CD4-positive, CD25-positive, alpha-beta regulatory T cell (primary cell): ENCODE data around the gene PRKD1. TPM values are rescaled to one million over a fixed set of nuclear protein-coding genes. Genes with fewer than 3 reads are reported as not detected.
"Not testable (repeated sequence)": the region's sequence is repeated elsewhere in the genome, so short reads cannot be mapped to it uniquely, and the experiment has no call there.

Experiments used
- ATAC-seq, 2 donors: fragments of 150-1000 bp; cut with Tn5 transposase; one replicate each; pipeline ENCODE4 v1.10.0; 2021; ENCODE audit warnings: low read depth in 2 of 2, moderate number of reproducible peaks in 2 of 2, moderate library complexity in 1 of 2
- DNase-seq, 3 donors: peaks; one replicate each; pipeline versions ENCODE4 v3.0.0 to v3.0.0-alpha.2; 2012 to 2022; ENCODE audit warnings: mixed read lengths in 1 of 3
- H3K27ac ChIP-seq: one replicate; pipeline ENCODE4 v1.7.0; 2013; ENCODE audit warnings: mild to moderate bottlenecking, low read length; ENCODE audit not compliant: insufficient read depth, poor library complexity, severe bottlenecking
- H3K27me3 ChIP-seq: one replicate; pipeline ENCODE4 v1.7.0; 2013; ENCODE audit warnings: low read length; ENCODE audit not compliant: control insufficient read depth, insufficient read depth
- H3K36me3 ChIP-seq: one replicate; pipeline ENCODE4 v1.7.0; 2013; ENCODE audit warnings: mild to moderate bottlenecking, low read length, moderate library complexity; ENCODE audit not compliant: control insufficient read depth, insufficient read depth
- H3K4me1 ChIP-seq: 2 replicates; pipeline ENCODE4 v1.7.0; 2013; ENCODE audit warnings: mild to moderate bottlenecking, low read length; ENCODE audit not compliant: insufficient read depth, control insufficient read depth, poor library complexity, severe bottlenecking
- H3K4me3 ChIP-seq: one replicate; pipeline ENCODE4 v1.7.0; 2013; ENCODE audit warnings: low read depth, mild to moderate bottlenecking, low read length, moderate library complexity
- H3K9me3 ChIP-seq, 2 experiments: 1 replicate in 1 of 2; 2 replicates in 1 of 2; pipeline ENCODE4 v1.7.0; 2013; ENCODE audit warnings: low read length in 2 of 2, mild to moderate bottlenecking in 1 of 2, moderate library complexity in 1 of 2; ENCODE audit not compliant: control insufficient read depth in 2 of 2
- H3K27ac Mint-ChIP-seq, 3 donors: one replicate each; pipeline ENCODE4 v1.8.0; 2020 to 2022; ENCODE audit warnings: mild to moderate bottlenecking in 3 of 3, mixed read lengths in 3 of 3, moderate library complexity in 2 of 3
- H3K27me3 Mint-ChIP-seq: one replicate; pipeline ENCODE4 v1.8.0; 2022; ENCODE audit warnings: mild to moderate bottlenecking, mixed read lengths
- H3K36me3 Mint-ChIP-seq: one replicate; pipeline ENCODE4 v1.8.0; 2020; ENCODE audit warnings: mixed read lengths
- H3K4me1 Mint-ChIP-seq, 4 donors: one replicate each; pipeline ENCODE4 v1.8.0; 2020 to 2022; ENCODE audit warnings: mixed read lengths in 4 of 4, mild to moderate bottlenecking in 1 of 4
- H3K4me3 Mint-ChIP-seq, 4 donors: one replicate each; pipeline ENCODE4 v1.8.0; 2020 to 2022; ENCODE audit warnings: mild to moderate bottlenecking in 4 of 4, mixed read lengths in 4 of 4, moderate library complexity in 3 of 4
- H3K9me3 Mint-ChIP-seq, 7 donors: one replicate each; pipeline ENCODE4 v1.8.0; 2020 to 2022; ENCODE audit warnings: mixed read lengths in 7 of 7, mild to moderate bottlenecking in 3 of 7, moderate library complexity in 2 of 7
- polyA plus RNA-seq, 4 donors: library from polyadenylated mRNA; unstranded; fragments of 300-500 nt; fragmentation: Illumina TruSeq; gene quantifications; one replicate each; pipeline ENCODE4 v1.2.3, GENCODE V29; 2021
- total RNA-seq: library from RNA; stranded (reverse); gene quantifications from one replicate; pipeline ENCODE4 v1.2.3, GENCODE V29; 2022

The PRKD1 gene
- total and polyA plus RNA-seq, 5 donors from 2014 or later = not detected

DNA sequence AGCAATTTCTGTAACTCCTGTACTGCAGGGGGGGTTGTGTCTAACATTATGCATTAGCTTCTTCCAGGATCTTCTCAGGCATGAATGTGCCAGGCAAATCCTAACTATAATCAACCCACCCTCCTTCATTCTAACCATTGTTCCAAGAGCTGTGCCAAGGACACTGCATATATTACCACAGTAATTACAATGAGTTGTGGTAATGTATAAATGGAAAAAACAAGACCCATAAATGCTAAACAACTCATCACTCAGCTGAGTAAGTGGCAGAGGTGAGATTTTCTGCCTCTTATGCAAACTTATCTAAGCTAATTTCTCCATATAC, 80.6 kb downstream of the PRKD1 start:
- no peak overlapping the region for H3K27ac Mint-ChIP-seq
- Histone ChIP-seq H3K27me3 (no peaks in the 10 kb centered on the region), H3K4me1 (no peaks in the 10 kb centered on the region), H3K27ac (no peak overlapping the region), H3K4me3 (no peak overlapping the region), H3K9me3 (peaks cover 0 to 19% of the 10 kb centered on the region in 2 experiments), H3K36me3 (no peaks in the 10 kb centered on the region)
- H3K4me3 Mint-ChIP-seq = no peak overlapping the region
- DNase-seq = no peak
- H3K36me3 Mint-ChIP-seq = no peaks in the 10 kb centered on the region
- no peaks in the 10 kb centered on the region for H3K27me3 Mint-ChIP-seq
- no peak for ATAC-seq
- H3K9me3 Mint-ChIP-seq = peaks cover 0 to 53% (median 17%) of the 10 kb centered on the region in 7 donors
- no peaks in the 10 kb centered on the region for H3K4me1 Mint-ChIP-seq

- no peak overlapping the region for H3K4me3 ChIP-seq
- DNase-seq (no peak), ATAC-seq (no peak)
- H3K27me3 ChIP-seq = no peaks in the 10 kb centered on the region
- peaks cover 0 to 19% of the 10 kb centered on the region in 2 experiments for H3K9me3 ChIP-seq
- Mint-ChIP-seq H3K27ac (no peak overlapping the region), H3K9me3 (peaks cover 0 to 48% (median 13%) of the 10 kb centered on the region in 7 donors), H3K4me1 (no peaks in the 10 kb centered on the region), H3K27me3 (no peaks in the 10 kb centered on the region), H3K36me3 (no peaks in the 10 kb centered on the region), H3K4me3 (no peak overlapping the region)
- no peaks in the 10 kb centered on the region for H3K36me3 ChIP-seq
- H3K27ac ChIP-seq = no peak overlapping the region
- no peaks in the 10 kb centered on the region for H3K4me1 ChIP-seq
These were observed 81.2 kb downstream of the PRKD1 start for GRCh38 chr14:29846339-29847055.

DNA sequence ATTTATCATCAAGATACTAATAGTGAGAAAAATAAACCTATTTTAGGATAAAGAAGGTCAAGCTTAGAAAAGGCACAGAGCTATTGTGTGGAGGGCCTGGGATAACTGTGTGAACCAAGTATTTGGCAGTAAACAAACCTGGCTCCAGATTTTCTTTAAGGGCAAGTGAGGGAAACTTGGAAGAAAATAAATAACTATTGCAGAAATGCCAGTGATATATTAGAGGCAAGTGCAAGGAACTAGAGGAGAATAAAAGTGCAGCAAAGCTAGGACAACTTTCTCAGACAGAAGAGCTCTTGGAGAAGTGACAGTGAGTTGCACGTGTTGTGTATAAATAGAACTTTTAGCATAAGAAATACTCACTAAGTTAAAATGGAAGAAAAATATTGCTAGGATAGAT, 83.7 kb downstream of the PRKD1 start:
- H3K9me3 ChIP-seq = peaks cover 0 to 44% of the 10 kb centered on the region in 2 experiments
- ATAC-seq = no peak
- no peaks in the 10 kb centered on the region for H3K4me1 Mint-ChIP-seq
- H3K4me3 ChIP-seq = no peak overlapping the region
- no peaks in the 10 kb centered on the region for H3K27me3 Mint-ChIP-seq
- H3K27ac ChIP-seq = no peak overlapping the region
- no peaks in the 10 kb centered on the region for H3K4me1 ChIP-seq
- DNase-seq = no peak
- no peaks in the 10 kb centered on the region for H3K36me3 ChIP-seq
- H3K9me3 Mint-ChIP-seq = peaks cover 0 to 49% (median 14%) of the 10 kb centered on the region in 7 donors
- H3K27ac Mint-ChIP-seq = no peak overlapping the region
- no peak overlapping the region for H3K4me3 Mint-ChIP-seq
- no peaks in the 10 kb centered on the region for H3K27me3 ChIP-seq
- H3K36me3 Mint-ChIP-seq = no peaks in the 10 kb centered on the region

DNA sequence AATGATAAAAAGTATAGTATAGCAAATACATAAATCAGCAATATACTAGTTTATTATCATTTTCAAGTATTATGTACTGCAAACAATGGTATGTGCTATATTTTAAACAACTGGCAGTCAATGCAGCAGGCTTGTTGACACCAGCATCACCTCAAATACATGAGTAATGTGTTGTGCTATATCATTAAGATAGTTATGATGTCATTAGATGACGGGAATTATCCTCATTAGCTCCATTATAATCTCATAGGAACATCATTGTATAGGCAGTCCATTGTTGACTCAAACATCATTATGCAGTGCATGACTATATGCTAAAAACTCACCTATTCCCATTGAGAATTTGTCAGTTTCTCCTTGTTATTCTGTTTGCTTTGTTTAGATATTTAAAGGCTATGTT, 85.4 kb downstream of the PRKD1 start:
- H3K9me3 ChIP-seq = peaks cover 0 to 44% of the 10 kb centered on the region in 2 experiments
- Mint-ChIP-seq H3K27ac (no peak overlapping the region), H3K36me3 (no peaks in the 10 kb centered on the region), H3K27me3 (no peaks in the 10 kb centered on the region), H3K4me3 (no peak overlapping the region), H3K4me1 (no peaks in the 10 kb centered on the region), H3K9me3 (peaks cover 0 to 43% (median 15%) of the 10 kb centered on the region in 7 donors)
- no peak overlapping the region for H3K27ac ChIP-seq
- no peak for DNase-seq
- no peaks in the 10 kb centered on the region for H3K36me3 ChIP-seq
- no peak overlapping the region for H3K4me3 ChIP-seq
- no peaks in the 10 kb centered on the region for H3K27me3 ChIP-seq
- no peaks in the 10 kb centered on the region for H3K4me1 ChIP-seq
- no peak for ATAC-seq

GRCh38 chr14:29840369-29840892, 87.2 kb downstream of the PRKD1 start:
- not testable (repeated sequence) for H3K27ac Mint-ChIP-seq, H3K4me3 Mint-ChIP-seq, ATAC-seq, H3K27me3 Mint-ChIP-seq, H3K36me3 ChIP-seq, H3K4me1 ChIP-seq, H3K27me3 ChIP-seq, H3K27ac ChIP-seq, H3K36me3 Mint-ChIP-seq, H3K4me1 Mint-ChIP-seq, H3K4me3 ChIP-seq, DNase-seq
- H3K9me3 Mint-ChIP-seq = peaks cover 0 to 39% (median 12%) of the 10 kb centered on the region in 7 donors
- H3K9me3 ChIP-seq = peaks cover 0 to 36% of the 10 kb centered on the region in 2 experiments

GRCh38 chr14:29839691-29840090, 88.0 kb downstream of the PRKD1 start:
- not testable (repeated sequence) for H3K36me3 ChIP-seq, H3K4me1 ChIP-seq, H3K27me3 Mint-ChIP-seq, ATAC-seq, H3K4me3 ChIP-seq, DNase-seq, H3K27ac ChIP-seq, H3K27me3 ChIP-seq, H3K36me3 Mint-ChIP-seq, H3K4me1 Mint-ChIP-seq, H3K27ac Mint-ChIP-seq, H3K4me3 Mint-ChIP-seq
- H3K9me3 Mint-ChIP-seq = peaks cover 0 to 39% (median 12%) of the 10 kb centered on the region in 7 donors
- H3K9me3 ChIP-seq = peaks cover 1 to 36% of the 10 kb centered on the region in 2 experiments

- H3K27me3 Mint-ChIP-seq = no peaks in the 10 kb centered on the region
- no peaks in the 10 kb centered on the region for H3K4me1 Mint-ChIP-seq
- DNase-seq (no peak), ATAC-seq (no peak)
- no peaks in the 10 kb centered on the region for H3K36me3 Mint-ChIP-seq
- Histone ChIP-seq H3K4me3 (no peak overlapping the region), H3K9me3 (peaks cover 1 to 36% of the 10 kb centered on the region in 2 experiments), H3K27ac (no peak overlapping the region), H3K4me1 (no peaks in the 10 kb centered on the region), H3K36me3 (no peaks in the 10 kb centered on the region), H3K27me3 (no peaks in the 10 kb centered on the region)
- H3K4me3 Mint-ChIP-seq = no peak overlapping the region
- peaks cover 0 to 39% (median 12%) of the 10 kb centered on the region in 7 donors for H3K9me3 Mint-ChIP-seq
- no peak overlapping the region for H3K27ac Mint-ChIP-seq
These were observed 88.9 kb downstream of the PRKD1 start for GRCh38 chr14:29838752-29839151.

- Histone ChIP-seq H3K4me3 (no peak overlapping the region), H3K4me1 (no peaks in the 10 kb centered on the region), H3K36me3 (no peaks in the 10 kb centered on the region), H3K9me3 (peaks cover 5 to 26% of the 10 kb centered on the region in 2 experiments), H3K27ac (no peak overlapping the region), H3K27me3 (no peaks in the 10 kb centered on the region)
- peaks cover 0 to 34% (median 12%) of the 10 kb centered on the region in 7 donors for H3K9me3 Mint-ChIP-seq
- ATAC-seq = no peak
- no peaks in the 10 kb centered on the region for H3K4me1 Mint-ChIP-seq
- H3K36me3 Mint-ChIP-seq = no peaks in the 10 kb centered on the region
- peak overlapping the region in 1 of 4 donors; percentile 51 for H3K4me3 Mint-ChIP-seq
- DNase-seq = no peak
- H3K27ac Mint-ChIP-seq = no peak overlapping the region
- H3K27me3 Mint-ChIP-seq = no peaks in the 10 kb centered on the region
These were observed 91.3 kb downstream of the PRKD1 start for GRCh38 chr14:29836395-29836794.
